SK-N-SH treated with all-trans-retinoic acid at 6 μM for 48 hours (cell line): ENCODE results near the gene TRPM1.

Experiments
- ARNTL ChIP-seq: fragments of 450-650 bp; formaldehyde crosslinking; IDR thresholded peaks from 2 replicates; pipeline ENCODE4 v1.5.0; 2020; ENCODE audit warnings: low read depth, mild to moderate bottlenecking, moderate library complexity, borderline replicate concordance
- GLIS3 ChIP-seq: fragments of 250-450 bp; sonication (Bioruptor Pico); IDR thresholded peaks from 2 replicates; pipeline ENCODE4 v1.5.0; 2020; ENCODE audit warnings: mild to moderate bottlenecking, moderate library complexity
- OSR1 ChIP-seq: fragments of 250-450 bp; sonication (Bioruptor Pico); IDR thresholded peaks from 2 replicates; pipeline ENCODE4 v1.8.0; 2022; ENCODE audit warnings: moderate library complexity, mild to moderate bottlenecking, inconsistent platforms
- PATZ1 ChIP-seq: fragments of 250-450 bp; sonication (Bioruptor Pico); IDR thresholded peaks from 2 replicates; pipeline ENCODE4 v1.8.0; 2020; ENCODE audit warnings: mild to moderate bottlenecking, moderate library complexity, borderline replicate concordance
- ZNF565 ChIP-seq: fragments of 450-650 bp; formaldehyde crosslinking; conservative IDR thresholded peaks from 2 replicates; pipeline ENCODE4 v1.5.0; 2020; ENCODE audit warnings: low read depth, mild to moderate bottlenecking, moderate library complexity
- ZNF70 ChIP-seq: fragments of 450-650 bp; formaldehyde crosslinking; IDR thresholded peaks from 2 replicates; pipeline ENCODE4 v1.5.0; 2020; ENCODE audit warnings: mild to moderate bottlenecking, moderate library complexity
- ZNF8 ChIP-seq: fragments of 450-650 bp; formaldehyde crosslinking; IDR thresholded peaks from 2 replicates; pipeline ENCODE4 v1.5.0; 2020; ENCODE audit warnings: mild to moderate bottlenecking, moderate library complexity

GRCh38 chr15:31136016-31136415, 34.5 kb upstream of the TRPM1 start:
- no peak for TF ChIP-seq ARNTL (CRISPR knock-in tag)
- no peak for TF ChIP-seq GLIS3 (CRISPR knock-in tag)
- TF ChIP-seq PATZ1 (CRISPR knock-in tag) = no peak
- no peak for TF ChIP-seq ZNF8
- TF ChIP-seq ZNF565 (CRISPR knock-in tag) = no peak
- no peak for TF ChIP-seq OSR1 (CRISPR knock-in tag)
- TF ChIP-seq ZNF70 (CRISPR knock-in tag) = no peak
